Endothelial cell of umbilical vein (primary cell): ENCODE data around the gene RHOV.

Experiments
- FOS ChIP-seq: IDR thresholded peaks from 2 replicates; pipeline ENCODE4 v1.6.1; 2011; ENCODE audit warnings: mild to moderate bottlenecking, low read length, moderate library complexity, borderline replicate concordance; ENCODE audit not compliant: insufficient read depth
- GATA2 ChIP-seq: IDR thresholded peaks from 2 replicates; pipeline ENCODE4 v1.7.0; 2011; ENCODE audit warnings: low read depth, mild to moderate bottlenecking, moderate library complexity, mixed read lengths, low read length; ENCODE audit not compliant: insufficient read length, insufficient read depth
- POLR2A ChIP-seq: IDR thresholded peaks from 2 replicates; pipeline ENCODE4 v1.6.1; 2012; ENCODE audit warnings: low read depth, mild to moderate bottlenecking, control low read depth, low read length
- TF ChIP-seq, protein P1 (sequence below), 2 donors: IDR thresholded peaks; 1 replicate in 1 of 2; 2 replicates in 1 of 2; pipeline ENCODE4 v1.5.1; 2011; ENCODE audit warnings: low read length in 2 of 2, mild to moderate bottlenecking in 2 of 2, moderate library complexity in 2 of 2, control low read depth in 1 of 2, inconsistent platforms in 1 of 2, low read depth in 1 of 2; ENCODE audit not compliant: insufficient read depth in 1 of 2; ENCODE audit errors: extremely low read depth in 1 of 2
- TF ChIP-seq, protein P2 (sequence below): IDR thresholded peaks from 2 replicates; pipeline ENCODE4 v1.6.1; 2011; ENCODE audit not compliant: insufficient read depth, insufficient read length

DNA sequence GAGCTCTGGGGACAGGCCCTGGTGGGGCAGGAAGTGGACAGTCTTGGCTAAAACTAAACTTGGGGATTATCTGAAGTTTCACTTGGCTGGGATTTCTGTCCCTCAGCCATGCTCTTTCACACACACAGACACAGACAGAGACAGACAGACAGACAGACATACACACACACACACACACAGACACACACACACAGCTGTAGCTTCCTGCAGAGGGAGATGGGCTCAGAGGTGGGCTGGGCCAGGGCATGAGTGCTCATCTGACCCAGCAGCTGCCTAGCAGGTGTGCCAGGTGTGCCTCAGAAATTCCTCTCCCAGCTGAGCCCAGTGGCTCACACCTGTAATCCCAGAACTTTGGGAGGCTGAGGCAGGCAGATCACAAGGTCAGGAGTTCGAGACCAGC lies 3.3 kb downstream of the RHOV start:
- TF ChIP-seq, protein P1, sequence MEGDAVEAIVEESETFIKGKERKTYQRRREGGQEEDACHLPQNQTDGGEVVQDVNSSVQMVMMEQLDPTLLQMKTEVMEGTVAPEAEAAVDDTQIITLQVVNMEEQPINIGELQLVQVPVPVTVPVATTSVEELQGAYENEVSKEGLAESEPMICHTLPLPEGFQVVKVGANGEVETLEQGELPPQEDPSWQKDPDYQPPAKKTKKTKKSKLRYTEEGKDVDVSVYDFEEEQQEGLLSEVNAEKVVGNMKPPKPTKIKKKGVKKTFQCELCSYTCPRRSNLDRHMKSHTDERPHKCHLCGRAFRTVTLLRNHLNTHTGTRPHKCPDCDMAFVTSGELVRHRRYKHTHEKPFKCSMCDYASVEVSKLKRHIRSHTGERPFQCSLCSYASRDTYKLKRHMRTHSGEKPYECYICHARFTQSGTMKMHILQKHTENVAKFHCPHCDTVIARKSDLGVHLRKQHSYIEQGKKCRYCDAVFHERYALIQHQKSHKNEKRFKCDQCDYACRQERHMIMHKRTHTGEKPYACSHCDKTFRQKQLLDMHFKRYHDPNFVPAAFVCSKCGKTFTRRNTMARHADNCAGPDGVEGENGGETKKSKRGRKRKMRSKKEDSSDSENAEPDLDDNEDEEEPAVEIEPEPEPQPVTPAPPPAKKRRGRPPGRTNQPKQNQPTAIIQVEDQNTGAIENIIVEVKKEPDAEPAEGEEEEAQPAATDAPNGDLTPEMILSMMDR (IDR thresholded peaks at IDR 0.05; ENCODE audit: extremely low read depth in 1 of 2, insufficient read depth in 1 of 2, low read depth in 1 of 2, low read length in 2 of 2), result no peak
- TF ChIP-seq POLR2A (no peak), FOS (no peak), GATA2 (no peak)
- TF ChIP-seq, protein P2, sequence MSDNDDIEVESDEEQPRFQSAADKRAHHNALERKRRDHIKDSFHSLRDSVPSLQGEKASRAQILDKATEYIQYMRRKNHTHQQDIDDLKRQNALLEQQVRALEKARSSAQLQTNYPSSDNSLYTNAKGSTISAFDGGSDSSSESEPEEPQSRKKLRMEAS, result no peak
